HTR-8/SVneo (cell line): ENCODE measurements around the gene LDLRAD2.
A peak's percentile ranks its signal among the peaks of the same experiment; 100 is the strongest.
"Not testable (repeated sequence)": the region's sequence is repeated elsewhere in the genome, so short reads cannot be mapped to it uniquely, and the experiment has no call there.

Source experiments
- DNase-seq: peaks from one replicate; pipeline ENCODE4 v3.0.0; 2011; ENCODE audit warnings: low spot score, mixed read lengths; ENCODE audit not compliant: insufficient read length
- FAIRE-seq: peaks from 2 replicates; lab custom pipeline; 2011; peaks lifted over from hg19 to GRCh38; lab: Jason Lieb, UNC

Gene LDLRAD2

GRCh38 chr1:21782868-21783678, 29.0 kb upstream of the LDLRAD2 start, which contains the start of gene USP48:
Gene USP48, minus strand, starts transcription at chr1:21783149. Its CDS starts 192 bp downstream, at chr1:21782957.
- DNase-seq (peak; percentile 95), FAIRE-seq (peak; percentile 94)

GRCh38 chr1:21783679-21784603, 28.1 kb upstream of the LDLRAD2 start:
- peak; percentile 89 for FAIRE-seq
- no peak for DNase-seq

GRCh38 chr1:21785764-21786163, 26.3 kb upstream of the LDLRAD2 start:
- not testable (repeated sequence) for FAIRE-seq, DNase-seq

GRCh38 chr1:21786640-21787039, 25.4 kb upstream of the LDLRAD2 start:
- DNase-seq = no peak
- no peak for FAIRE-seq

GRCh38 chr1:21793104-21793503, 19.0 kb upstream of the LDLRAD2 start:
- no peak for DNase-seq

GRCh38 chr1:21794656-21795055, 17.4 kb upstream of the LDLRAD2 start:
- FAIRE-seq (no peak), DNase-seq (no peak)

More at GRCh38 chr1:21793104-21793503, 19.0 kb upstream of the LDLRAD2 start:
- no peak for FAIRE-seq

GRCh38 chr1:21795075-21795474, 17.0 kb upstream of the LDLRAD2 start:
- no peak for DNase-seq
- no peak for FAIRE-seq

GRCh38 chr1:21799730-21800129, 12.3 kb upstream of the LDLRAD2 start:
- FAIRE-seq = no peak
- DNase-seq = no peak

- FAIRE-seq (no peak), DNase-seq (no peak)
Observed at GRCh38 chr1:21801100-21801499, 11.0 kb upstream of the LDLRAD2 start.

GRCh38 chr1:21804536-21804935, 7.5 kb upstream of the LDLRAD2 start:
- DNase-seq (no peak), FAIRE-seq (no peak)

- no peak for DNase-seq
- no peak for FAIRE-seq
Observed at GRCh38 chr1:21813542-21813941, 1.5 kb downstream of the LDLRAD2 start.

GRCh38 chr1:21814241-21814918, 2.3 kb downstream of the LDLRAD2 start:
- FAIRE-seq = no peak

GRCh38 chr1:21814981-21815582, 3.0 kb downstream of the LDLRAD2 start:
- DNase-seq (no peak), FAIRE-seq (peak; percentile 86)

More at GRCh38 chr1:21814241-21814918, 2.3 kb downstream of the LDLRAD2 start:
- DNase-seq = no peak

GRCh38 chr1:21815724-21816321, 3.8 kb downstream of the LDLRAD2 start:
- DNase-seq = no peak
- no peak for FAIRE-seq

- peak; percentile 54 for DNase-seq
- FAIRE-seq = no peak
Observed at GRCh38 chr1:21816602-21817302, 4.7 kb downstream of the LDLRAD2 start.

GRCh38 chr1:21818656-21819055, 6.6 kb downstream of the LDLRAD2 start:
- FAIRE-seq (no peak), DNase-seq (peak; percentile 33)

- FAIRE-seq = no peak
- no peak for DNase-seq
Observed at GRCh38 chr1:21820597-21821232, 8.7 kb downstream of the LDLRAD2 start.

GRCh38 chr1:21821385-21822019, 9.4 kb downstream of the LDLRAD2 start:
- no peak for DNase-seq
- FAIRE-seq = no peak
